Endodermal cell (in vitro differentiated cells): ENCODE data around the gene UVRAG. TPM values are rescaled to one million over a fixed set of nuclear protein-coding genes. Genes with fewer than 3 reads are reported as not detected.
"Not testable (repeated sequence)": the region's sequence is repeated elsewhere in the genome, so short reads cannot be mapped to it uniquely, and the experiment has no call there.

ENCODE experiments used
- DNase-seq: peaks from one replicate; pipeline ENCODE4 v3.0.0-alpha.2; 2017
- H3K27ac ChIP-seq: 2 replicates; pipeline ENCODE4 v1.5.1; 2013; ENCODE audit warnings: mild to moderate bottlenecking, low read depth, low read length, moderate library complexity
- H3K27me3 ChIP-seq: 2 replicates; pipeline ENCODE4 v1.6.1; 2013; ENCODE audit warnings: mild to moderate bottlenecking, low read length, moderate library complexity; ENCODE audit not compliant: insufficient read depth, control insufficient read depth, poor library complexity, severe bottlenecking
- H3K36me3 ChIP-seq: 2 replicates; pipeline ENCODE4 v1.7.0; 2013; ENCODE audit warnings: mild to moderate bottlenecking, low read length, moderate library complexity; ENCODE audit not compliant: control insufficient read depth, insufficient read depth
- H3K4me1 ChIP-seq: one replicate; pipeline ENCODE4 v1.7.0; 2013; ENCODE audit warnings: low read length; ENCODE audit not compliant: control insufficient read depth, insufficient read depth
- H3K4me3 ChIP-seq: 2 replicates; pipeline ENCODE4 v1.5.1; 2013; ENCODE audit warnings: mild to moderate bottlenecking, low read length, moderate library complexity
- H3K9ac ChIP-seq: 2 replicates; pipeline ENCODE4 v1.6.1; 2013; ENCODE audit warnings: mild to moderate bottlenecking, low read length, moderate library complexity; ENCODE audit not compliant: poor library complexity, severe bottlenecking; ENCODE audit errors: extremely low read depth
- H3K9me3 ChIP-seq: 2 replicates; pipeline ENCODE4 v1.6.1; 2013; ENCODE audit warnings: mild to moderate bottlenecking, low read length, moderate library complexity; ENCODE audit not compliant: control insufficient read depth
- H3K27ac Mint-ChIP-seq: 2 replicates; pipeline ENCODE4 v1.8.0; 2020; ENCODE audit warnings: mixed read lengths
- H3K27me3 Mint-ChIP-seq: 2 replicates; pipeline ENCODE4 v1.8.0; 2021; ENCODE audit warnings: mild to moderate bottlenecking, mixed read lengths; ENCODE audit not compliant: insufficient read depth
- H3K36me3 Mint-ChIP-seq: 2 replicates; pipeline ENCODE4 v1.8.0; 2020; ENCODE audit warnings: low read depth, mixed read lengths
- H3K4me1 Mint-ChIP-seq: 2 replicates; pipeline ENCODE4 v1.8.0; 2020; ENCODE audit warnings: mixed read lengths
- H3K4me3 Mint-ChIP-seq: 2 replicates; pipeline ENCODE4 v1.8.0; 2020; ENCODE audit warnings: mild to moderate bottlenecking, moderate library complexity, mixed read lengths
- H3K9me3 Mint-ChIP-seq: 2 replicates; pipeline ENCODE4 v1.8.0; 2020; ENCODE audit warnings: mild to moderate bottlenecking, mixed read lengths
- CTCF ChIP-seq: fragments of 200-600 bp; sonication (generic); conservative IDR thresholded peaks from 2 replicates; pipeline ENCODE4 v1.5.0; 2021; ENCODE audit warnings: antibody characterized with exemption, mild to moderate bottlenecking
- WGBS, 2 experiments: methylation state at CpG; one replicate each; pipeline versions ENCODE4 v1.1.5 to v1.1.7; 2013; ENCODE audit warnings: missing lambda C conversion rate in 2 of 2, mixed read lengths in 1 of 2; ENCODE audit not compliant: insufficient coverage in 1 of 2, insufficient read length in 1 of 2; 5-methylcytosine and 5-hydroxymethylcytosine counted together
- total RNA-seq, 2 donors: library from RNA; stranded (reverse); fragmentation: NEBNext Ultra II Directional in 1 of 2; extraction: Animal tissue kit (Norgen Biotek cat#: 25700) in 1 of 2; gene quantifications; 2 replicates in 1 of 2; 3 replicates in 1 of 2; pipeline ENCODE4 v1.2.1, GENCODE V29; 2021

The UVRAG gene
- total RNA-seq, 2 donors from 2014 or later, result 19.7 to 34.9 TPM

GRCh38 chr11:75969626-75970308 is 154.8 kb downstream of the UVRAG start:
- TF ChIP-seq CTCF, result no peak
- no peak for DNase-seq
- Mint-ChIP-seq H3K27me3 (no peaks in the 10 kb centered on the region), H3K36me3 (peaks cover 15% of the 10 kb centered on the region), H3K27ac (no peak overlapping the region), H3K4me1 (no peaks in the 10 kb centered on the region), H3K9me3 (peaks cover 24% of the 10 kb centered on the region), H3K4me3 (no peak overlapping the region)
- 90 to 93% methylated on average over 4 to 5 of the region's 5 CpGs for WGBS, 2 experiments
- Histone ChIP-seq H3K36me3 (no peaks in the 10 kb centered on the region), H3K4me1 (no peaks in the 10 kb centered on the region), H3K27ac (no peak overlapping the region), H3K9me3 (peaks cover 15% of the 10 kb centered on the region), H3K9ac (no peak overlapping the region), H3K4me3 (no peak overlapping the region), H3K27me3 (no peaks in the 10 kb centered on the region)

- not testable (repeated sequence) for H3K9ac ChIP-seq, DNase-seq, H3K27me3 Mint-ChIP-seq, H3K27ac Mint-ChIP-seq, H3K4me3 ChIP-seq, H3K27ac ChIP-seq, H3K4me1 ChIP-seq, H3K36me3 ChIP-seq, H3K4me1 Mint-ChIP-seq, H3K27me3 ChIP-seq, H3K4me3 Mint-ChIP-seq
- H3K36me3 Mint-ChIP-seq, result peaks cover 17% of the 10 kb centered on the region
- 94% methylated on average over 2 of the region's 3 CpGs; no CpG with 5 or more reads in 1 of the 2 experiments for WGBS, 2 experiments
- H3K9me3 Mint-ChIP-seq, result peaks cover 43% of the 10 kb centered on the region
- H3K9me3 ChIP-seq, result peaks cover 15% of the 10 kb centered on the region
Measured at GRCh38 chr11:75973710-75974109, 158.7 kb downstream of the UVRAG start.

DNA sequence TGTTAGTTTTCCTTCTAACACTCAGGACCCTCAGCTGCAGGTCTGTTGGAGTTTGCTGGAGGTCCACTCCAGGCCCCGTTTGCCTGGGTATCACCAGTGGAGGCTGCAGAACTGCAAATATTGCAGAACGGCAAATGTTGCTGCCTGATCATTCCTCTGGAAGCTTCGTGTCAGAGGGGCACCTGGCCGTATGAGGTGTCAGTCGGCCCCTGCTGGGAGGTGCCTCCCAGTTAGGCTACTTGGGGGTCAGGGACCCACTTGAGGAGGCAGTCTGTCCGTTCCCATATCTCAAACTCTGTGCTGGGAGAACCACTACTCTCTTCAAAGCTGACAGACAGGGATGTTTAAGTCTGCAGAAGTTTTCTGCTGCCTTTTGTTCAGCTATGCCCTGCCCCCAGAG is 164.1 kb downstream of the UVRAG start:
- Mint-ChIP-seq H3K36me3 (peaks cover 13% of the 10 kb centered on the region), H3K9me3 (peaks cover 28% of the 10 kb centered on the region), H3K27ac (peak overlapping the region; percentile 98), H3K4me3 (peak overlapping the region; percentile 91), H3K4me1 (peaks cover 19% of the 10 kb centered on the region)
- H3K27me3 Mint-ChIP-seq, H3K27ac ChIP-seq, H3K27me3 ChIP-seq, H3K4me3 ChIP-seq, H3K36me3 ChIP-seq, H3K9ac ChIP-seq, H3K9me3 ChIP-seq, H3K4me1 ChIP-seq: not testable (repeated sequence)
- 63 to 84% methylated on average over 5 to 6 of the region's 6 CpGs for WGBS, 2 experiments
- DNase-seq, result peak; percentile 59

- peaks cover 26% of the 10 kb centered on the region for H3K9me3 Mint-ChIP-seq
- Histone ChIP-seq H3K9ac (peak overlapping the region; percentile 82), H3K4me3 (peak overlapping the region; percentile 83), H3K36me3 (peaks cover 13% of the 10 kb centered on the region), H3K27ac (peak overlapping the region; percentile 47)
- H3K27ac Mint-ChIP-seq, result peak overlapping the region; percentile 98
- peaks cover 19% of the 10 kb centered on the region for H3K4me1 Mint-ChIP-seq
- DNase-seq, result peak; percentile 85
- H3K27me3 ChIP-seq, H3K27me3 Mint-ChIP-seq, H3K4me1 ChIP-seq, H3K9me3 ChIP-seq: not testable (repeated sequence)
- H3K4me3 Mint-ChIP-seq, result peak overlapping the region; percentile 91
- H3K36me3 Mint-ChIP-seq, result peaks cover 17% of the 10 kb centered on the region
- WGBS, 2 experiments, result 45 to 67% methylated on average over 12 to 22 of the region's 22 CpGs
Measured at GRCh38 chr11:75979479-75980027, 164.5 kb downstream of the UVRAG start.
